MM.1S (cell line): Measurements from ENCODE around the gene CLPTM1L.

Experiments
- DNase-seq: peaks from one replicate; pipeline ENCODE4 v3.0.0-alpha.2; 2015
- H2AFZ ChIP-seq: fragments of 300-600 bp; sonication (generic); 2 replicates; pipeline ENCODE4 v1.6.0; 2016; ENCODE audit warnings: antibody characterized with exemption, low read length
- H3F3A ChIP-seq: fragments of 300-600 bp; sonication (generic); 2 replicates; pipeline ENCODE4 v1.6.1; 2016; ENCODE audit warnings: mild to moderate bottlenecking, antibody characterized with exemption, low read length, moderate library complexity, mixed read lengths; ENCODE audit not compliant: insufficient read depth
- H3K27ac ChIP-seq: fragments of 300-600 bp; sonication (generic); 2 replicates; pipeline ENCODE4 v1.5.1; 2016; ENCODE audit warnings: mild to moderate bottlenecking, low read length
- H3K27me3 ChIP-seq: fragments of 300-600 bp; sonication (generic); replicated peaks from 2 replicates; pipeline ENCODE4 v1.6.0; 2016; ENCODE audit warnings: low read length; ENCODE audit not compliant: insufficient read depth
- H3K36me3 ChIP-seq: fragments of 300-600 bp; sonication (generic); replicated peaks from 2 replicates; pipeline ENCODE4 v1.6.1; 2016; ENCODE audit warnings: mild to moderate bottlenecking, low read length, mixed read lengths; ENCODE audit not compliant: insufficient read depth
- H3K4me1 ChIP-seq: fragments of 300-600 bp; sonication (generic); 2 replicates; pipeline ENCODE4 v1.6.1; 2016; ENCODE audit warnings: low read length, mixed read lengths
- H3K4me2 ChIP-seq: fragments of 300-600 bp; sonication (generic); 2 replicates; pipeline ENCODE4 v1.6.0; 2016; ENCODE audit warnings: low read depth, low read length
- H3K4me3 ChIP-seq: fragments of 300-600 bp; sonication (generic); 2 replicates; pipeline ENCODE4 v1.5.1; 2016; ENCODE audit warnings: low read length, mixed read lengths
- H3K79me2 ChIP-seq: fragments of 300-600 bp; sonication (generic); 2 replicates; pipeline ENCODE4 v1.6.1; 2016; ENCODE audit warnings: mixed run types, low read length, mixed read lengths
- H3K9ac ChIP-seq: fragments of 300-600 bp; sonication (generic); 2 replicates; pipeline ENCODE4 v1.6.1; 2016; ENCODE audit warnings: low read length, mixed read lengths
- H3K9me2 ChIP-seq: fragments of 300-600 bp; sonication (generic); replicated peaks from 2 replicates; pipeline ENCODE4 v1.6.1; 2016; ENCODE audit warnings: mild to moderate bottlenecking, low read length, mixed read lengths; ENCODE audit not compliant: insufficient read depth
- H3K9me3 ChIP-seq: fragments of 300-600 bp; sonication (generic); replicated peaks from 2 replicates; pipeline ENCODE4 v1.6.1; 2016; ENCODE audit warnings: mild to moderate bottlenecking, low read length, mixed read lengths; ENCODE audit not compliant: insufficient read depth
- H4K20me1 ChIP-seq: fragments of 300-600 bp; sonication (generic); 2 replicates; pipeline ENCODE4 v1.6.1; 2016; ENCODE audit warnings: mild to moderate bottlenecking, low read length, moderate library complexity, mixed read lengths; ENCODE audit not compliant: insufficient read depth
- CTCF ChIP-seq: fragments of 300-600 bp; sonication (generic); IDR thresholded peaks from 2 replicates; pipeline ENCODE4 v1.5.1; 2016; ENCODE audit warnings: antibody characterized with exemption, low read length, mixed read lengths
- EZH2 ChIP-seq: fragments of 300-600 bp; sonication (generic); optimal IDR thresholded peaks from 2 replicates; pipeline ENCODE3; 2017; ENCODE audit warnings: low read depth, mild to moderate bottlenecking, antibody characterized with exemption, low read length, mixed read lengths
- EZH2phosphoT487 ChIP-seq: fragments of 300-600 bp; sonication (generic); IDR thresholded peaks from 2 replicates; pipeline ENCODE4 v1.6.1; 2018; ENCODE audit warnings: antibody characterized with exemption, low read length

The CLPTM1L gene

GRCh38 chr5:1347571-1347970, 2.7 kb upstream of the CLPTM1L start:
- peaks cover 18% of the 10 kb centered on the region for H3F3A ChIP-seq
- no peaks in the 10 kb centered on the region for H4K20me1 ChIP-seq
- peaks cover 8% of the 10 kb centered on the region for H3K4me1 ChIP-seq
- H3K9me3 ChIP-seq: no peaks in the 10 kb centered on the region
- DNase-seq: no peak
- H2AFZ ChIP-seq: no peak overlapping the region
- no peaks in the 10 kb centered on the region for H3K9me2 ChIP-seq
- peaks cover 6% of the 10 kb centered on the region; the same call in 1 of the 2 replicates for H3K36me3 ChIP-seq
- no peak for TF ChIP-seq CTCF
- TF ChIP-seq EZH2: no peak
- no peak for TF ChIP-seq EZH2phosphoT487
- no peak overlapping the region for H3K4me3 ChIP-seq
- H3K9ac ChIP-seq: no peak overlapping the region
- no peak overlapping the region for H3K4me2 ChIP-seq
- H3K79me2 ChIP-seq: peaks cover 35% of the 10 kb centered on the region
- no peak overlapping the region for H3K27ac ChIP-seq
- no peaks in the 10 kb centered on the region for H3K27me3 ChIP-seq

GRCh38 chr5:1346627-1347440, 1.9 kb upstream of the CLPTM1L start:
- H3K36me3 ChIP-seq: peaks cover 9% of the 10 kb centered on the region; the same call in 1 of the 2 replicates
- no peaks in the 10 kb centered on the region for H3K27me3 ChIP-seq
- H4K20me1 ChIP-seq: no peaks in the 10 kb centered on the region
- H3F3A ChIP-seq: peaks cover 25% of the 10 kb centered on the region
- TF ChIP-seq CTCF (no peak), EZH2phosphoT487 (no peak), EZH2 (no peak)
- no peak overlapping the region for H2AFZ ChIP-seq
- peaks cover 42% of the 10 kb centered on the region for H3K79me2 ChIP-seq
- H3K4me3 ChIP-seq: no peak overlapping the region
- H3K9ac ChIP-seq: no peak overlapping the region
- DNase-seq: no peak
- no peak overlapping the region for H3K4me2 ChIP-seq
- peaks cover 15% of the 10 kb centered on the region for H3K4me1 ChIP-seq
- H3K9me2 ChIP-seq: no peaks in the 10 kb centered on the region
- no peak overlapping the region for H3K27ac ChIP-seq
- H3K9me3 ChIP-seq: no peaks in the 10 kb centered on the region

DNA sequence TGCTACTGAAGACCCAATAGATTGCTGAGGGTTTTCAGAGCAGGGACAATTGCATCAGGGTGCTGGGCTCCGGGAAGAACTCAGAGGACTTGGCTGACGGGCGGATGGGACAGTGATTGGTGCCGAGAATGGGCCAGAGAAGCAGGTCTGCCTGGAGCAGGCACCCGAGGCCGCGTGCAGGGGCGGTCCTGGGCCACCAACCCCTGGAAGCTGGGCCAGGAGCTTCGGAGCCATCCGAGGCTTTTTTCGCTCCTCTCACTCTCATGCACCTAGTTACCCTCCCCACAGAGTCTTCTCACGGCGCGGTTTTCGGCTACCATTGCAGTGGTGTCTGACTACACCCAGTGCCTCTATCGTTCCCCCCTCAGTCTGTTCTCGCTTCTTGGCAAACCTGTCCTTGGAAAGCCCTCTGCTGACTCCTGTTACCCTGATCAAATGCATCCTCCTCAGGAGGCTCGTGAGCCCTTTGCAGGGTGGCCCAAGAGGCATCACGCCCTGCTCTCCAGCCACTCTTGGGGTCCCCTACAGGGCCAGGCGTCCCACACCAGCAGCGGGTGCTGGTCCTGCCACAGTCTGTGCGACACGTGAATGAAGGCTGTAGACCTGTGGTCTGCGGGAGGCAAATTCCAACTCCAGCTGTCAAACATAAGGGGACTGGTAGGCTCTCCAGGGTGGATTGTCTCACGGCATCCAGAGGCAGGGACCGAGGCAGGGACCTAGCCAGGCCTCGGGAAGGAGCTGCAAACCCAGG, 1.2 kb upstream of the CLPTM1L start:
- H3K4me1 ChIP-seq: peaks cover 22% of the 10 kb centered on the region
- no peaks in the 10 kb centered on the region for H3K9me3 ChIP-seq
- no peak for TF ChIP-seq EZH2phosphoT487
- no peak for TF ChIP-seq CTCF
- no peak for TF ChIP-seq EZH2
- H3K9ac ChIP-seq: peak overlapping the region; percentile 88; the same call in 1 of the 2 replicates
- no peaks in the 10 kb centered on the region for H3K27me3 ChIP-seq
- H2AFZ ChIP-seq: no peak overlapping the region
- no peak for DNase-seq
- H3K9me2 ChIP-seq: no peaks in the 10 kb centered on the region
- H4K20me1 ChIP-seq: no peaks in the 10 kb centered on the region
- peaks cover 15% of the 10 kb centered on the region; the same call in 1 of the 2 replicates for H3K36me3 ChIP-seq
- H3F3A ChIP-seq: peaks cover 33% of the 10 kb centered on the region
- peaks cover 50% of the 10 kb centered on the region for H3K79me2 ChIP-seq
- peak overlapping the region; percentile 94 for H3K4me2 ChIP-seq
- peak overlapping the region; percentile 81 for H3K4me3 ChIP-seq
- no peak overlapping the region for H3K27ac ChIP-seq
